Measurements from ENCODE around the gene PDE4B.

Gene PDE4B

DNA sequence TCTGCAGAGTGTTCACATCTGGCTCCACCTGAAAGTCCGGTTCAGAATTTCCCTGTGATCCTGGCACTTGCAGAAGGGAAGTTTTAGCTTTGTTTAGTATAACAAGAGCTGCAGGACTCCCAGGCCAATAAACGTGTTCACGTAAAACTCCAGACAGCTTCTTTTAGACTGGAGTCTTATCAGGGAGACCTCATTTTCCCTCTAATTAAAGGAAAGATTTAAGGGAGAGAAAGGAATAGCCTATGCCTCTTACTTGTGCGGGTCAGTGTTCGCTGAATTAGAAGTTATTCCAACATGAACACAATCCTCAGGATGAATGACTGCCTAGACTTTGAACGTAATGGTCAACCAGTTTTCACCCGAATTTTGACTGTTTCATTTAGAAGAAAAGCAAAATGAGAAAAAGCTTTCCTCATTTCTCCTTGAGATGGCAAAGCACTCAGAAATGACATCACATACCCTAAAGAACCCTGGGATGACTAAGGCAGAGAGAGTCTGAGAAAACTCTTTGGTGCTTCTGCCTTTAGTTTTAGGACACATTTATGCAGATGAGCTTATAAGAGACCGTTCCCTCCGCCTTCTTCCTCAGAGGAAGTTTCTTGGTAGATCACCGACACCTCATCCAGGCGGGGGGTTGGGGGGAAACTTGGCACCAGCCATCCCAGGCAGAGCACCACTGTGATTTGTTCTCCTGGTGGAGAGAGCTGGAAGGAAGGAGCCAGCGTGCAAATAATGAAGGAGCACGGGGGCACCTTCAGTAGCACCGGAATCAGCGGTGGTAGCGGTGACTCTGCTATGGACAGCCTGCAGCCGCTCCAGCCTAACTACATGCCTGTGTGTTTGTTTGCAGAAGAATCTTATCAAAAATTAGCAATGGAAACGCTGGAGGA, 539.2 kb downstream of the PDE4B start:
- DNase-seq (ENCODE audit: low read depth in 2 of 3, low spot score in 1 of 3), result peak in 2 of 3 donors; percentile 37 to 54

DNA sequence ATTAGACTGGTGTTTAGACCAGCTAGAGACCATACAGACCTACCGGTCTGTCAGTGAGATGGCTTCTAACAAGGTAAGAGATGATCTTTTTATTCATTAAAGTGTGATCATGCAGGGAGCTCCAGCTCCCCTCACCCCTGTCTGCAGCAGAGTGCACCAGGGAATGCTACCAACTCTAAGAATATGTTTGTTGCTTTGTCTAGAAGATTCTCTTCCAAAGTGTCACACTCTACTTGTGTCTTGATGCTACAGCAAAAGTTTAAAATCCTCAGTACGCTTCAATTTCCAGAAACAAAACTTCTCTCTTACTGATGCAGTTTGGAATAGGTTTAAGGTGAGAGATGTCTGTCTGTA, 539.8 kb downstream of the PDE4B start:
- no peak for DNase-seq (ENCODE audit: low read depth in 2 of 3, low spot score in 1 of 3)

DNA sequence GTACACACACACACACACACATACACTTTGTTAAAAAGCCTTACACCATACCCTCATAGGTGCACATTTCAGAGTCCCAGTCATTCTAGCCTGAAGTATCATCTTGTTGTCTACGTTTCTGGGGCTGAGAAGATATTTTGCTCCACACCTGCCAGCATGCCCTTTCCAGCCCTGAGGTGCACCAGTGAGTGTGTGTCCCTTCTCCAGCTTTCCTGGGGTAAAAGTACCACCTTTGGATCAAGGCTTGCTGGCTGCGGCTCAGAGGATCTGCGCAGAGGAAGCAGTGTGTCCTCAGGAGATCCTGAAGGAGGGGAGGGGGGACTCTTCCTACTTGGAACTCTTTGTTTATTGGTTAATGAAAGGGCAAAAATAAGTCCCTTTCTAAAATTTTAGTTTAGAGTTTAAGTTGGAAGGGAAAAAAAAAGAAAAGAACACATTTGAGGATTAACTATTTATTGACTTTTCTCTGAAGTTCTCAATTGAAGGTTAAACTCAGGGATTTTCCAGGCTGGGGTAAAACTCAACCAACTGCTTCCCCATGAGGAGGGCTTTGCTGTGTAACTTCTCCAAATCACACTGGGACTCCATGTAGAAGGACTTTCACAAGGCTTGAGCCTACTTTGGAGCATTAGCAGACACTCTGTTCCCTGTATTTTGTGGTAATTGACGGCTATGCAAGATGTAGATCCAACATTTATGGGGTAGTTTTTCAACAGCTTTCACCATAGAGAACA, 540.9 kb downstream of the PDE4B start:
- DNase-seq (ENCODE audit: low read depth in 2 of 3, low spot score in 1 of 3), result no peak

DNA sequence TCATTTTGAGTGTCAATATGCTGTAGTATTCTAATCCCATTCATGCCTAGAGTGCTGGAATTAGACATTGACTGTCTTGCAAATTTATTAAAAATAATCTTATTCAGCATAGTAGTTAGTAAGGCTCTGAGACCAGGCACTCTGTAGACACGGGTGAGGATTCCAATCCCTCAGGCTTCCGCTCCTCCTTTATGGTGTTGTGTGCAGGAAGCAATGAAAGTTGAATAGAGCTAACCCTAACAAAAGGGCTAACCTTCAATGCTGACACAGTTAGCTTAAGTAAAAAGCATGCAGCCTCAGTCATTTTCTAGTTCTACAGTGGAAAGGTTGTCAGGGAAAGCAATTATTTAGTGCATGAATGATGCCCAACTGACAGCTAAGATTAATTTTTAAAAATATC, 541.6 kb downstream of the PDE4B start:
- DNase-seq (ENCODE audit: low read depth in 2 of 3, low spot score in 1 of 3), result no peak

DNA sequence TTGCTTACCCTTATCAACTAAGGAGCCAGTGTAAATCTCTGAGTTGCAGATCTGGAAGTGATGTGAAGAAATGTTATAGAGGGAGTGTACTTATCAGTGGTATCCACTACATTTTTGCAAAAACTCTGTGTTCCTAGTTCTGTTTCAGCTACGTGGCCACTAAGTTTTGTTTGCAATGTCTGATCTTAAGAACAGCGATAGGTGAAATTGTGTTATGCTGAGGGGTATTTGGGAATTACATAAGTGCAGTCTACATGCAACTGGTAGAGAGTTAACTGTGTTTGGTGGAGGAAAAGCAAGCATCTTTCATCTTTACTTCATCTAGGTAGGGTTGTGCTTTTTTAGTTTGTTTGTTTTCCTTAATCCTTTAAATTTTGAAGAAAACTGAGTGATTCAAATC, 542.4 kb downstream of the PDE4B start:
- DNase-seq (ENCODE audit: low read depth in 2 of 3, low spot score in 1 of 3), result no peak

DNA sequence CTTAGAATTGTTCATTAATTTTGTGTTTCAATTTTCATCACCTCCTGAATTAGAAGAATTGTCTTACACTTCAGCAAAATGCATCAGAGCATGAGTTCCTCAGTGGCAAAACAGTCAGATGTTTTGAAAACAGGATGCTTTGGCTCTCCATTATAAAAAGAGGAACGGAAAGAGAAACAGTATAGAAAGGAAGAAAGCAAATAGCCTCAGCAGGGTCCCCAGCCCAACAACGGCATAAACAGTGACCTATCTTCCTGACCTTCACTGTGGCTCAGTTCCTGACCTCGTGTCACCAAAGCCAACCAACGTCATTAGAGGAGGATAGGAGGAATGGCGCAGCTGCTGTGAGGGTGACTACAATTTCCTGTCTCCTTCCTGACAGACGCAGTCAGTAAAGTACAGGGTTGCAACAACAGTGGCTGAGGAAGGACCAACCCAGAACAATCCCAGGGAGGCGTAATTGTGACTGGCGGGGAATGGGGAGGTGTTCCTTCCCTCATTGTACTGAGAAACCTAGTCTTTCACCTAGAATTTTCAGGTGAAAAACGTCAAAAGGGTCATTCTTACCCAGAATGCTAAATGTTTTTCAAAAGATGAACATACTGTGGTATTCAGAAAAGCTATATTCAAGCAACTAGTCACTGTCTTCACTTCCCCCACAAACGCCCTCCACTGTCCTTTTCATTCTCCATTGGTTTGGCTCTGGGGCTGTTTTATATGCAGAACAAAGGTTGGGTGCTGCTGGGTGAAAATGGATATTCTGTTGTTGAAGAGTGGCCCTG, 543.4 kb downstream of the PDE4B start:
- peak; percentile 46 to 63 (median 53) for DNase-seq (ENCODE audit: low read depth in 2 of 3, low spot score in 1 of 3)

DNA sequence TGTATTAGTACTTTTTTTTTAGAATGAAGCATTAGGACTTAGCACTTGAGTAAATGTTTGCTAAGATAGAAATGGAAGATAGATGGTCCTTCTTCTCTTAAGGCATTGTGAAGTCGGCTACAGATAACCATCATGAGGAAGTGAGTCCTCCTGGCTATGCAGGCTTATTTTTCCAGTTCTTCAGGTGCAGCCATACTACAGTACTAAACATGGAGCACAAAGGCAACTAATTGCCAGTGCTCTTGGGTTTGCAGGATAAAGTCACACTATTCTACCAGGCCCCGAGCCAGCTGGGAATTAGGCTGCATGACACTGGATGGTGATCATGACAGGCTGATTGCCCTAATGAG, 543.9 kb downstream of the PDE4B start:
- no peak for DNase-seq (ENCODE audit: low read depth in 2 of 3, low spot score in 1 of 3)

DNA sequence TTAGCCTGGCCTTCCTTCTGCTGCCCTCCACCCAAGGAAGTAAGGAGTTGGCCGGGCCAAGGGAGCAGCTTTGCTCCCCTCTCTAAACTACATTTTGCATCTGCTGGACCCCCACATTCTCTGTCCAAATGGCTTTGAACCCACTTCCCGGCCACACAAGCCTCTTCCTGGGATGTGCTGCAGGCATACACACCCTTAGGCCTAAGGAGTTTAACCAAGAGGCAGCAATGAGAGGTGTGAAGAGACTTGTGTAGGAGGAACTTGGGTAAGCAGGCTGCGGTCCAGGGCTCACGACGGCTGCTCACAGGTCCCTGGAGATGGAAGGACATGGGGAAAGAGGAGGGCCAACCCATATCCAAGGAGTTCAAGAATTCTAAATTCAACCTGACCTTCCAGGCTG, 544.6 kb downstream of the PDE4B start:
- no peak for DNase-seq (ENCODE audit: low read depth in 2 of 3, low spot score in 1 of 3)

DNA sequence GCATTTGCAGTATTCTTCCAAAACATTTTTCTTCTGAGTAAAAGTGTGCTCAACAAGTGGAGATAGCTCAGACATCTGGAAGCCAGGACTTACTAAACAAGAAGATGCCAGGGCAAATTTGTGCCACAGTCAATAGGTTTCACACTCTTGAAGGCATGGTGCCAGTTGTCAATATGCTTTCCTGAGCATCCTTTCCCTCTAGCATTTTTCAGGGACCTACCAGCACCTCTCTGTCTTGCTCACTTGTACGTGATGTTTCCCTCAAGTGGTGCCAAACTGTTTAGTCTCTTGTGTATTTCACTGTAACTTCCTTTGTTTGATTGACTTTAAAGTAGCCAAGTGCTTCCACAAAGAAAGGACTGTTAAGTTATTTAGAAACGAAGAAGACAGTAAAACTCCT, 547.2 kb downstream of the PDE4B start:
- DNase-seq (ENCODE audit: low read depth in 2 of 3, low spot score in 1 of 3), result no peak

DNA sequence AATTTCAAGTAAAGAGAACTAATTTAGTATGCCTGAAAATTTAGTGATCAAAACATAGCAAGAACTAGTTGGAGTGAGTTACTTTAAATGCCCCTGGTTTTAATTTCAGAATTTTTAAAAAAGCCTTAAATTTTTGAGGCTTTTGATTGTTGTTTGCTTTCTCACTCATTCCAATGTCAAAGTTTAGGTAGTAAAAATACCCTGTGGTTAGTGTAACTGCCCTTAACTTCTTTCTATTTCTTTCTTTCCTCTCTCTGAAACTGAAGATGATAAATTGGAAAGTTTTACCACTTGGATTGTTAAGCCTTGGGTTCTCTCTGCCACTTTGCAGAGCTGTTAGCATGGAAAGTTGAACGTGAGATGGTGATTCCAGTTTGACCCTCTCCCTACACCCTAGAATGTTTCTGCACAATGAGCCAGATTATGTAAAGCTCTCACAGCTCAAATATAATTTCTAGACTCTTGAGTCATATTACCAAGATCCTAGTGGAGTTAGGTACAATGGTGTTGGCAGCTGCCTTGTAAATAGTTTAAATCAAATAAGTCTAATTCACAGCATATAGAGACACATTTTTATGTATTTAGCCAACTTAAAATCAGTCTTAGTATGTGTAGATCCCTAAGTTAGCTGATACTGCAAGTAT, 548.9 kb downstream of the PDE4B start:
- no peak for DNase-seq (ENCODE audit: low read depth in 2 of 3, low spot score in 1 of 3)

DNA sequence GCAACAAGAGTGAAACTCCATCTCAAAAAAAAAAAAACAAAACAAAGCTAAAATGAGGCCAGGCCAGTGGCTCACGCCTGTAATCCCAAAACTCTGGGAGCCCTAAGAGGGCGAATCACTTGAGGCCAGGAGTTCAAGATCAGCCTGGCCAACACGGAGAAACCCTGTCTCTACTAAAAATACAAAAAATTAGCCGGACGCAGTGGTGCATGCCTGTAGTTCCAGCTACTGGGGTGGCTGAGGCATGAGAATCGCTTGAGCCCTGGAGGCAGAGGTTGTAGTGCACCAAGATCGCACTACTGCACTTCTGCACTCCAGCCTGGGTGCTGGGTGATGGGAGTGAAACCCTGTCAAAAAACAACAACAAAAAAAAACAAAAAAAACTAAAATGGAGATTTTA, 550.0 kb downstream of the PDE4B start:
- no peak for DNase-seq (ENCODE audit: low read depth in 2 of 3, low spot score in 1 of 3)

DNA sequence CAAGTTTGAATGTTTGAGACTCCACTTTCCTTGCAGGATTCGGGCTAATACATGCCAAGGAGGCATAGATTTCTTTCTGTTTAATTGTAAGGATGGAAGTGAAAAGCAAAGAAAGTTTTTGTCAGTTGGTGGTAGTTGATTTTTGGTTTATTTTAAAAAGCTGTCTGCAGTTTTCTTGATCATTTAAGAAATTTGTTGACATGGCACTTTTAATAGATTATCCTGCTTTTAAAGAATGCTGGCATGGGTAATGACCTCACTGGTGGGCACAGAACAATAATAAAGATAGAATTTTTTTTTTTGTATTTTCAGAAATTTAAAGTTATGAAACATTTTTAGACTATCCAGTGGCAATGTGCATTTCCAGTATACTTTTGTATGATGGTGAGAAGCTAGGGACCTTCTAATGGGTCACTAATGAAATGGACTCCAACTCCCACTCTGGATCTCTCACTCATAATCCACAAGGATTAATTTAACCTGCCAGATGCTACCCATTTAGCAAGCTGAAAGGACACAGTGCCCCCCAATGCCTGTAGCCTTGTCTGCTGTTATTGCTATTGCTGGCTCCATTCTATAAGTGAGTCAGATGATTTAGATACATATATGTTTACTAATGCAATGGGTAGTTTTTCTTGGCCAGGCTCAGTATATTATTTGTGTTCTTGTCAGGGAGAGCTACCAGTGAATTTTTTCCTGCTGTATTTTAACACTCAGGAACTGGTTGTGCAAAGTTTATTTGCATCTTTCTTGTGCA, 551.1 kb downstream of the PDE4B start:
- DNase-seq (ENCODE audit: low read depth in 2 of 3, low spot score in 1 of 3), result no peak

DNA sequence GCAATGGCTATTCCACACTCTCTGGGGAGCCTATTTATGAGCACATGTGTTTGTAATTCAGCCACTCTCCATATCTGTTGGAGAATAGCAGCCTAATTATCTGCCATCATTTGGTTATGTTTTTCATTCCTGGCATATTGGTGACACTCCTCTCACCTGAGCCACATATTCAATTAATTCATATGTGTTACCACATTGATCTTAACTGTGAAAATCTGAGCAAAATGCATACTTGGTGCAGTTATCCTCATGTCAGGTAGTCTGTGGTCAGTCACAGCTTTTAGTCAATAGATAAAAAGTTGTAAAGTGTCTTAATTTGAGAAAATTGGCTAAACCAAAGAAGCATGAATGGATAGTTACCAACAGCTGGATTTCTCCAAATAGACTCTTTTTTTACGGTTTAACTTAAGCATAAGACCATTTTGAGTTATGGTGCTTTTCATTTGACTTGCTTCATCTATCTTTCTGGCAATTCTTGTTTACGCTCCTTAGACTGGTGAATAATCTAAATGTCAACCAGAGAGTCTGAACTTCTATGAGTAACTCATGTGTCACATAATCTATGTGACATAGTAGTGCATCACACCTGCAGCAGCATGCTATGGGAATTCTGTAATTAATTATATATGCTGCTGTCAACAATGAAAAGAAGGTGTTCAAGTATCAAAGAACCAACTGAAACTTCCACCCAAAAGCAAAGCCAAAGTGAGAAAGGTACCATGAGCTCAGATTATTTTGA, 553.5 kb downstream of the PDE4B start:
- no peak for DNase-seq (ENCODE audit: low read depth in 2 of 3, low spot score in 1 of 3)

DNA sequence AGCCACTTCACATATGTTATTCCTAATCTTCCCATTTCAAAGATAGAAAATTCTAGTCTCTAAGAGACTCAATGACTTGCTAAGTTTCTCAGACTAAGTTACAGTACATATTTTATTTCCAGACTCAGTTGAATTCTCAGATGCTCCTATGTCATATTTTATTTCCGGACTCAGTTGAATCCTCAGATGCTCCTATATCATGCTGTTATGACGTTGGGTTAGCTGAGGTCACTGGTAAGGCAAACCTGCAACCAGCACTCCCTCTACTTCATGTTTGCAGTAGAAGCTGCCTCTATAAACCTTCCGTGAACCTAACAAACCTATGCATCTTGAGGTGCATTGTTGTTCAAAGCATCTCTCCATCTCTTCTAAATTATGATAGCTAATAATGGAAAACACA, 554.2 kb downstream of the PDE4B start:
- DNase-seq (ENCODE audit: low read depth in 2 of 3, low spot score in 1 of 3), result no peak

DNA sequence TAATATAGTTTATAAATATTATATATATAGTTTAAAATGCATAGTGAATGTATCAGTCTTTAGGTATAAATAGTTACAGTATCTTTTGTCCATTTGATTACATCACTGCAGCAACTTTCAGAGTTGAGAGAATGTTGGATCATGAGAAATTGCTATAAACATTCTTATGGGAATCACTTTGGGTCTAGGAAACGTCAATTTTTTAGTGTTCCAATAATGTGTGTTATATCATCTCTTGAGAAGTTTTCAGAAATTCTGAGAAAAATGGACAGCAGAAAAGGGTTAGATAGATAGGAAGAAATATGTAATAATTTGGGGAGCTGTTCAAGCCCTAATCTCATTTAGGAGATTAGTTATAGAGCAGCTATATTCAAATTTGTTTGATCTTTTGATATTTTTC, 556.1 kb downstream of the PDE4B start:
- DNase-seq (ENCODE audit: low read depth in 2 of 3, low spot score in 1 of 3), result no peak

DNA sequence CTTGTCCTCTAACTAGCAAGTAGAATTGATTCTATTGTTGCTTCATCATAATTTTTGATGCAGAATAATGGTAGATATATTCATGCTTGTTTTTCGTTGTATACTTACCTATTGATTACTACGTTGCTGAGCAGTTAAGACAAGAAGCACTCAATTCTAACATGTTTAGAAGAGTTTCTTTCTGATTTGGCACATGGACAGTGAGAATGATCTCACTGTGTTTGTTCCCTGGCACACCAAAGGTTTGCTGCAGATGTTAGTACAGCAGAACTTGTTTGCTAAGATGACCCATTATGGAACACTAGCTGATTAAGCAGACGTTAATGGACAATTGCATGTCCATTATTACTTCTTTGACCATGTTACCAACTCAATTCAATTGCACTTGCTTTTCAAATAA, 556.5 kb downstream of the PDE4B start:
- no peak for DNase-seq (ENCODE audit: low read depth in 2 of 3, low spot score in 1 of 3)

DNA sequence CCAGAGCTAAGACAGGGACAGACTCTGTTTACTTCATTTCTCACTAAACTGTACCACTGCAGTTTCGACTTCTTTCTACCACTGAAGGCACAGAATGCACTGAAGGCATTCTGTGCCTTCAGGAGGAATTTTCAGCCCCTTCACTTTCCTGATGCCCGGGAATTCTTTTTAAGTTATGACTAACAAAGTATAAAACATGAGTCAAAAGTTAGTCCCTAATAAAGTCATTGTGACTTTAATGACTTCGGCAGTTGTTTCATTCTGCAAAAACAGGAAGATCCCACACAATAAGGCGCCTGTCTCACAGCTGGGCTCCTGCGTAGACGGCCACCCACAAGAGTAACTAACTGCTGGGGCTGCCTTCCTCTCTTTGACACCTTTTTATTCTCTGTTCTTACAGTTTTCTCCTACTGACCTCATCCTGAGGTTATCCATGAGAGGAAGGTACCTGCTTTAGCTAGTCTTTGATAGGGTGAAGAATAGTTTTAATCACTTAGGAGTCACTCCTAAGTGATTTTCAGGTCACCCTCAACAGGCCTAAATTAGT, 557.4 kb downstream of the PDE4B start:
- peak in 2 of 3 donors; percentile 39 to 50 for DNase-seq (ENCODE audit: low read depth in 2 of 3, low spot score in 1 of 3)

DNA sequence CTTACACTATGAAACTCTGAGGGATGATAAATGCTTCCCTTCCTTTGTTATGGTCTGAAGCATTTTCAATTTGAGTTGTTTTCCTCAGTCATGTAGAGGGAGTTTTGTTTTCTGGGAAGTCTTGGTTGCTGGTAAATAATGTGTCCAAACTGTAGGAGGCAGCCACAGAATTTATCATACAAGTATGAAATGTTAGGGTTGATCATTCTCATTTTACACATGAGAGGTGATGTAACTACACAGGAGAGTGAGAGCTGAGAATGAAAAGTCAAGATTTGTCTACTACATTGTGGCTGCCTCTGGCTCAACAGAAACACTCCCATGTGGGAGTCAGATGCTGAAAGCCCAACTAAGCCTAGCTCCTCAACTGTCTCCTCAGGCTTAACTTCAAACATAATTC, 558.8 kb downstream of the PDE4B start:
- DNase-seq (ENCODE audit: low read depth in 2 of 3, low spot score in 1 of 3), result no peak

DNA sequence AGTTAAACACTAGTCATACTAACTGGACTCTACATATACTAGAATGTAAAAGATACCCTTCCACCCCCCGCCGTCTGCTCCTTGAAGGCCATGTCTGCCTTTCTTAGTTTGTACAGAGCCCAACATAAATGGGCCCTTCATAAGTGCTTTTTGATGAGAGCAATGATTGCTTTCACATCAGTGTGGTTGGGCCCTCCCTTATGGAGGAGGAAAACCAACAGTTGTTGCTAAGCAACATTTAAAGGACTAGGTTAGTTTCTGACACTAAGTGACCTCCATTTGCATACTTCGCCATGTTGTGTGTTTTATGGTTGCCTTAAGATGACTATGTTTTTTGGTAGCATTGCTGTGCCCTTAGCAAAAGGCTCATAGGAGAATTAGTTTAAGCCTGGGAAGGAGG, 559.2 kb downstream of the PDE4B start:
- DNase-seq (ENCODE audit: low read depth in 2 of 3, low spot score in 1 of 3), result no peak

DNA sequence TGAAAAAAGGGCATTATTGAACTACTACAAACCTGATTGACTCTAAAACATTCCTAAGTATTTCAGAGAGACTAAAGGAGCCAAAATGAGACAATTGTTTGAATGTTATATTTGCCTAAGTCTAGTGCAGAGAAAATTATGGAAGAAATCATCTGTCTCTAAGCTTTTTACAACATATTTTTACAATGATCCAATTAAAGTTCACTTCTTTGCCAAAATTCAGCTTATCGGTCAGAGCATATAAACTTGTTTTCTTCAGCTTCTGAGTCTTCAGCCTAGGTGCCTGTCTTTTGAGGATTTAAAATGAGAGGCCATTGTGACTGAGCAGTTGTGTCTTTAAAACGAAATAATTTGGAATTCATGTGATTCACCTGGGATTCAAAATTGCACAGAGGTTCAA, 560.1 kb downstream of the PDE4B start:
- no peak for DNase-seq (ENCODE audit: low read depth in 2 of 3, low spot score in 1 of 3)

All from stimulated activated CD4-positive, alpha-beta T cell treated with anti-CD3 and anti-CD28 coated beads, Interleukin-12 subunit alpha, Interleukin-12 subunit beta, amount 100 ng/mL, for 48 hours (primary cell).